ENCODE measurements around the gene RALY. TPM values are rescaled to one million over a fixed set of nuclear protein-coding genes. Genes with fewer than 3 reads are reported as not detected.

RALY gene
- total and polyA plus RNA-seq, 3 donors from 2014 or later = 184 to 247 (median 224) TPM

GRCh38 chr20:33984182-33984719 lies 9.5 kb upstream of the RALY start:
- H3K27me3 ChIP-seq = no peaks in the 10 kb centered on the region
- no peaks in the 10 kb centered on the region for H3K4me1 ChIP-seq
- H3K4me3 ChIP-seq = no peak overlapping the region
- H3K36me3 ChIP-seq (ENCODE audit: low read depth, missing control alignments) = no peaks in the 10 kb centered on the region
- H3K27ac ChIP-seq = no peak overlapping the region
- 69 to 76% methylated on average over 7 of the region's 7 CpGs for WGBS, 2 donors
- intact Hi-C loops (cut with DNase I; ENCODE audit: low total_unique reads) = no loop called here
- DNase-seq = no peak
- TF ChIP-seq POLR2A (IDR thresholded peaks at IDR 0.05) (no peak), CTCF (IDR thresholded peaks at IDR 0.05) (no peak)
- no peaks in the 10 kb centered on the region for H3K9me3 ChIP-seq

- no peak for DNase-seq
- Histone ChIP-seq H3K27me3 (no peaks in the 10 kb centered on the region), H3K4me1 (no peaks in the 10 kb centered on the region), H3K36me3 (ENCODE audit: low read depth, missing control alignments) (no peaks in the 10 kb centered on the region), H3K4me3 (no peak overlapping the region), H3K27ac (no peak overlapping the region), H3K9me3 (no peaks in the 10 kb centered on the region)
- intact Hi-C loops (cut with DNase I; ENCODE audit: low total_unique reads) = no loop called here
- WGBS, 2 donors = 94 to 98% methylated on average over 2 of the region's 2 CpGs
- TF ChIP-seq POLR2A (IDR thresholded peaks at IDR 0.05) (no peak), CTCF (IDR thresholded peaks at IDR 0.05) (no peak)
These were observed 8.4 kb upstream of the RALY start for GRCh38 chr20:33985280-33985679.

- DNase-seq = no peak
- TF ChIP-seq CTCF (IDR thresholded peaks at IDR 0.05) (no peak), POLR2A (IDR thresholded peaks at IDR 0.05) (no peak)
- no peaks in the 10 kb centered on the region for H3K27me3 ChIP-seq
- 50 to 96% methylated on average over 2 of the region's 2 CpGs for WGBS, 2 donors
- intact Hi-C loops (cut with DNase I; ENCODE audit: low total_unique reads) = no loop called here
- no peak overlapping the region for H3K27ac ChIP-seq
- H3K36me3 ChIP-seq (ENCODE audit: low read depth, missing control alignments) = no peaks in the 10 kb centered on the region
- no peaks in the 10 kb centered on the region for H3K9me3 ChIP-seq
- H3K4me3 ChIP-seq = no peak overlapping the region
- H3K4me1 ChIP-seq = no peaks in the 10 kb centered on the region
These were observed 7.9 kb upstream of the RALY start for GRCh38 chr20:33985830-33986229.

GRCh38 chr20:33986560-33987216 lies 7.0 kb upstream of the RALY start:
- Histone ChIP-seq H3K4me1 (peaks cover under 1% of the 10 kb centered on the region), H3K27ac (no peak overlapping the region), H3K9me3 (no peaks in the 10 kb centered on the region), H3K4me3 (no peak overlapping the region), H3K27me3 (no peaks in the 10 kb centered on the region), H3K36me3 (ENCODE audit: low read depth, missing control alignments) (no peaks in the 10 kb centered on the region)
- WGBS, 2 donors = 88 to 96% methylated on average over 5 of the region's 5 CpGs
- DNase-seq = no peak
- intact Hi-C loops (cut with DNase I; ENCODE audit: low total_unique reads) = no loop called here
- TF ChIP-seq CTCF (IDR thresholded peaks at IDR 0.05) = no peak
- no peak for TF ChIP-seq POLR2A (IDR thresholded peaks at IDR 0.05)

- intact Hi-C loops (cut with DNase I; ENCODE audit: low total_unique reads) = no loop called here
- H3K27me3 ChIP-seq = no peaks in the 10 kb centered on the region
- H3K9me3 ChIP-seq = no peaks in the 10 kb centered on the region
- H3K27ac ChIP-seq = no peak overlapping the region
- no peaks in the 10 kb centered on the region for H3K36me3 ChIP-seq (ENCODE audit: low read depth, missing control alignments)
- 85 to 91% methylated on average over 4 of the region's 4 CpGs for WGBS, 2 donors
- H3K4me1 ChIP-seq = peaks cover 9% of the 10 kb centered on the region
- no peak overlapping the region for H3K4me3 ChIP-seq
- TF ChIP-seq CTCF (IDR thresholded peaks at IDR 0.05) (no peak), POLR2A (IDR thresholded peaks at IDR 0.05) (no peak)
- no peak for DNase-seq
These were observed 3.6 kb upstream of the RALY start for GRCh38 chr20:33990075-33990474.

All from testis (tissue), 3 donors.